ENCODE measurements around the gene BMPR1B.

Gene BMPR1B

GRCh38 chr4:94909645-94910044 lies 151.9 kb downstream of the BMPR1B start:
- DNase-seq (ENCODE audit: low read depth in 2 of 3, low spot score in 1 of 3), result no peak

GRCh38 chr4:94911106-94911505 lies 153.4 kb downstream of the BMPR1B start:
- DNase-seq (ENCODE audit: low read depth in 2 of 3, low spot score in 1 of 3), result no peak

DNA sequence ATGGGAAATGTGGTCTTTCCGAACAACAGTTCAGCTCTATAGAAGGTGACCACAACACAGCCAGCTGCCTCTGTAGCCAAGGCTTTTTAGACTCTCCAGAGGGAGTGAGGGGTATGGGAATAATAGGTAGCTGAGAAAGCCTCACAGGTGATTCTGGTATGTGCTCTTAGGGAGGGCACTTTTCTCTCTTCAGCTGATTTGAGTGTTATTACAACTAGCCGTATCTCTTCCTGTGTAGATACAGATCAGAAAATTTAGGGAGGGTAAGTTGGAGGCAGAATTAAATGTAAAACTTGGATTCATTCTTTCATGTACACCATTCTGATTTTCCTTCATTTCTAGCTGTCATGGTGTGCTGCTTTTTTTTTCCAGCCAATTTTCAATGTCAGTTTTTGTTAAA lies 154.9 kb downstream of the BMPR1B start:
- no peak for DNase-seq (ENCODE audit: low read depth in 2 of 3, low spot score in 1 of 3)

DNA sequence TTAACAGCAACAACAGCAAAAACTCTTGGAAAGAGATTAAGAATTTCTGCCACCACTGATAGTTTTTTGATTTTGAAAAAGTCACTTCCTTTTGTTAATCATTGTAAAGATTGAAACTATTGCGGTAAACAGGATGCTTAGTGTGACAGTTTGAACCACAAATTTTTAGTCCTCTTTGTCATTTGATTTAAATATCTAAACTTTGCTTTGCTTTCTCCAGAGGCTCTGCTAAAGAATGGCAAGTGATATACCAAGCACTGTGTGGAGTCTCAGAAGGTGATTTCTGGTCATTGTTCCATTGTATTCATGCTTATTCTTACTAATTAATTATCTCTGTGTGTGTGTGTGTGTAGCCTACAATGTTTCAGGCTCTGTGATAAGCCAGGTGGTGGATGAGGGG lies 155.6 kb downstream of the BMPR1B start:
- DNase-seq (ENCODE audit: low read depth in 2 of 3, low spot score in 1 of 3), result no peak

DNA sequence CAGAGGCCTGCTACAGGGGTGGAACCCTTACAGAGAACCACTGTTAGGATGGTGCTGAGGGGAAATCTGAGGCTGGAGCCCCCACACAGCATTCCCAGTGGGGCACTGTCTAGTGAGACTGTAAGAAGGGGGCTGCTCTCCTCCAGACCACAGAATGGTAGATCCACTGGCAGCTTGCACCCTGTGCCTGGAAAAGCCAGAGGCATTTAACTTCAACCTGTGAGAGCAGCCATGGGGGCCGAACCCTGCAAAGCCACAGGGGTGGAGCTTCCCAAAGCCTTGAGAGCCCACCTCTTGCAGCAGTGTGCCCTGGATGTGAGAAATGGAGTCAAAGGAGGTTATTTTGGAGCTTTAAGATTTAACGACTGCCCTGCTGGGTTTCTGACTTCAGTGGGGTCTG lies 159.4 kb downstream of the BMPR1B start:
- no peak for DNase-seq (ENCODE audit: low read depth in 2 of 3, low spot score in 1 of 3)

DNA sequence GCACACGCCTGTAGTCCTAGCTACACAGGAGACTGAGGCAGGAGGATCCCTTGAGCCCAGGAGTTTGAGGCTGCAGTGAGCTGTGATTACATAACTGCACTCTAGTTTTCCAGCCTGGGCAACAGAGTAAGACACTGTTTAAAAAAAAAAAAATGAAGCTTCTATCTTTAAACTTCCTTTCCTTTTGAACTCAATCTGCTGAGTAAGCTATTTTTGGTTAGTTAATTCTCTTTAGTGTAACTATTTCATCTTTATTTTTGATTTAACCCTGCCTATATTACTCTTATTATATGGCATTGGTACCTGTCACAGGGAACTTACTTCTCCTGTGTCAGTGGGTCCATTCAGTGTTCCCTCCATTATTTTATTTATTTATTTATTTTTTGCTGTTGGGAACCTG lies 160.8 kb downstream of the BMPR1B start:
- DNase-seq (ENCODE audit: low read depth in 2 of 3, low spot score in 1 of 3), result no peak

- DNase-seq (ENCODE audit: low read depth in 2 of 3, low spot score in 1 of 3), result no peak
These were observed 162.6 kb downstream of the BMPR1B start for GRCh38 chr4:94920369-94920768.

DNA sequence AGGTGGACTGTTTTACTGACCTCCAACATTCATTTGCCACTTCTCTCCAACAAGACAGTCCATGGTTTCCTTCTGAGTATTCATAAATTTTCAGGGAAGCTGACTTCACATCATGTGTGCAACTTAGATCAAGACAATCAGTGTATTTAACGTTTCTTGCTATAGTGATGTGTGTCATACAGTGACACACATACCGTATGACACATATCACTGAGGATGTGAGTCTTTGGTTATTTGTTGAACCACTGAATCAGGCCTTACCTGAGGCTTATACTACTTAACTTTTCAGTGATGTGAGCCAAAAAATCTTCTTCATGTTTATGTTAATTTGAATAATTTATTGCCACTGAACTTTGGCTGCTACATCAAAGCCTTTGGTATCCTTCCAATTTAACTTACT lies 166.8 kb downstream of the BMPR1B start:
- no peak for DNase-seq (ENCODE audit: low read depth in 2 of 3, low spot score in 1 of 3)

DNA sequence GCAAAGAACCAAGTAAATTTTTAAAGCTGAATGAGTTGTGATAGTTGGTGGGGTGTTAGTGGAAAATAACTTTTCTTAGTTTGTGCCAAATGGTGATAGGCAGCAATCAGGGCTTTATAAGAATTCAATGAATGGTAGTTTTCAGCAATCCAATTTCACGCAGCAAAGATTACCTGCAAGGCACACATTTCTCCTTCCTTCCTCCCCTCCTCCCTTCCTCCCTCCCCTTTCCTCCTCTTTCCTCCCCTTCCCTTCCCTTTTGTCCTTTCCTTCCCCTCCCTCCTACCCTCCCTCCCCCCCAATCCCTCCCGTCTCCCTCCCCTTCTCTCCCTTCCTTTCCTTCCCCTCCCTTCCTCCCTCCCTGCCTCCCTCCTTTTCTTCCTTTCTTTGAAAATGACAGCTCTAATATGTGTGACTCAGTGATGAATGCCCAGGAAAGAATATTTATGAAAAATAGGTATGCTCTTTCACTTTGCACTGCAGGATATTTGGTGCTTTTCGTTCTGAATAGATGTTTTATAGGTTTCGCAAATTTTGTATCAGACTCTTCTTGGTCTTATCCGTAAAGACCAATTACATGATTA lies 168.1 kb downstream of the BMPR1B start:
- DNase-seq (ENCODE audit: low read depth in 2 of 3, low spot score in 1 of 3), result no peak

GRCh38 chr4:94926936-94927335 lies 169.2 kb downstream of the BMPR1B start:
- no peak for DNase-seq (ENCODE audit: low read depth in 2 of 3, low spot score in 1 of 3)

GRCh38 chr4:94927696-94928095 lies 169.9 kb downstream of the BMPR1B start:
- DNase-seq (ENCODE audit: low read depth in 2 of 3, low spot score in 1 of 3), result no peak

DNA sequence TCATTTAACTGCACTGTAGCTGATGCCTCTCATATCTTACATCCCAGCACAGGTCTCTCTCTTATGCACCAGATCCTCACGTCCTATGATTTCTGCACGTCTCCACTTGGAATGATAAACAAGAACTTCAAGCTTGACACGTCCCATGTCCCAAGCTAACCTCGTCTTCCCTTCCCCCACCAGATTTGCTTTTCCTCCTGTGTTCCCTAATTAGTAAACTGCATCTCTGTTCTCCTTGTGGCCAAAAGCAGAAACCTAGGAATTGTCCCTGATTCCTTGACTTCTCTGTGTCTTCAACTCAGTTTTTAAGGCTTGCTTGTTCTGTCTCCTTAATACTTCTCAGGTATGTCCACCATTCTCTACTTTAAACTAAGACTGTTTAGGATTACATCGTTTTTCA lies 171.9 kb downstream of the BMPR1B start:
- no peak for DNase-seq (ENCODE audit: low read depth in 2 of 3, low spot score in 1 of 3)

GRCh38 chr4:94931626-94932025 lies 173.9 kb downstream of the BMPR1B start:
- no peak for DNase-seq (ENCODE audit: low read depth in 2 of 3, low spot score in 1 of 3)

DNA sequence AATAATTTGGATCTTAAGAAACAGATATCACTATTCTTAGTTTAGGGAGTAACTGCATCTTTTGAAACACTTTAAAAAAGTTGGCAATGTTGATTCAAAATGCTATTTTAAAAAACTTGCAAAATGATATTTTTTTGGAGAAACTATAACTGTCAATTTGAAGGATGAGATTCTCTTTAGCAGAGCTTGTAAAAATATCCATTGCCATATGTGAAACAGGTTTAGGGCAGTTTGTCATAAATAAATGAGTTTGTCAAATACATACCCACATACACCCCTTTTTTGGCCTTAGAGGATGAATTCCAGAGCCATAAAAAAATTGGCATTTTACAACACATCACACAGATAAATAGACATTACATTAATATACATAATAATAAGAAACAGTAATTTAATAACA lies 174.6 kb downstream of the BMPR1B start:
- DNase-seq (ENCODE audit: low read depth in 2 of 3, low spot score in 1 of 3), result no peak

- no peak for DNase-seq (ENCODE audit: low read depth in 2 of 3, low spot score in 1 of 3)
These were observed 176.0 kb downstream of the BMPR1B start for GRCh38 chr4:94933799-94934198.

- no peak for DNase-seq (ENCODE audit: low read depth in 2 of 3, low spot score in 1 of 3)
These were observed 176.4 kb downstream of the BMPR1B start for GRCh38 chr4:94934201-94934600.

GRCh38 chr4:94934864-94935263 lies 177.1 kb downstream of the BMPR1B start:
- DNase-seq (ENCODE audit: low read depth in 2 of 3, low spot score in 1 of 3), result no peak

DNA sequence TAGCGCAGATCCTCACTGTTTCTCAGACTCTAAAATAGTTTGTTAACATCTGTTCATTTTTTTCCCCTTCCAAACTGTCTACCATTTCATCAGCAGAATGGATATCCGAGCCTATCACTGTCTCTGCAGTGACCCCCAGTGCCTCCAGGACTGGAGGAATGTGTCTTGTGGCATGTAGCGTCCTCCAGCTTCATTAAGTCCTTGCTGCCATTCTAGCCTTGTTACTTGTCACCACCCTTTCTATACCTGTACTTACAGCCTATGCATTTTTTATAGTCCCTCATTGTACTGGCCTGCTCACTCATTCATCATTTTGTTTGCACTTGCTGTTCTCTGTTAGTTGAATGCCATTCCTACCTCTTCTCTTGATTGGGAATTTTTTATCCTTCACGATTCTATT lies 179.1 kb downstream of the BMPR1B start:
- DNase-seq (ENCODE audit: low read depth in 2 of 3, low spot score in 1 of 3), result no peak

- no peak for DNase-seq (ENCODE audit: low read depth in 2 of 3, low spot score in 1 of 3)
These were observed 182.2 kb downstream of the BMPR1B start for GRCh38 chr4:94939791-94940519.

DNA sequence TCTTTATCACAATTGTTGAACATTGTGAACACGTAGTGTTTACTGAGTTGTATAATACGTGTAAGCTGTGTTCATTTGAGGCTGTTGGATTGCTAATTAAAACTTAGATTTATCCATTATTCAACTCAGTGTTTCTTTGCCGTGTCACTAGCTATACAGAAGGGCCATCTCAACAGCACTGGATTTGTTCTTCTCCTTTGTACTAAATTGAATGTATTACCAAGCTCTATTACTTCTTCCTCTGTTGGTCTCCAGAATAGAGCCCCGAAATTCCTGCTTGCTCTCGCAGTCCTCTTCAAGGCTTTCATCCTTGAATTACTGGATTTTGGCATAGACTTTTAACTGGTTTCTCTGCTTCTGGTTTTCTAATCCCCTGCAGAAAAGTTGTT lies 182.8 kb downstream of the BMPR1B start:
- no peak for DNase-seq (ENCODE audit: low read depth in 2 of 3, low spot score in 1 of 3)

- no peak for DNase-seq (ENCODE audit: low read depth in 2 of 3, low spot score in 1 of 3)
These were observed 184.0 kb downstream of the BMPR1B start for GRCh38 chr4:94941706-94942105.

DNA sequence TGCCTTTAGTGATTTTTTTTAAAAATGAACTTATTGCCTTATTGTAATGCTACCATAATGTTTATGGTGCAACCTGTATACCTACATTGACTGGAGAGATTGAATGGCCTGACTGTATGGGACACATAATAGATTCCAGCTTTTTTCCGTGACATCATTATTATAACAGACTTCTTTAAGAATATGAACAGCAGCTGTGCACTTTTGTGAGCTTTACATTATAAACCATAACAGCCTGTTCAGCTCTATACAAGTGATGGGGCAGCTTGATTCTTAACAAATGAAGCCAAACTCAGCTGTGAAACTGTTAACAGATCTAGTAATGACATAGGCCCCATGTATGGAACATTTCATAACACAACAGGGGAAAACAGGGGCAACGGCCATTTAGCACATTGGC lies 187.0 kb downstream of the BMPR1B start:
- no peak for DNase-seq (ENCODE audit: low read depth in 2 of 3, low spot score in 1 of 3)

- DNase-seq (ENCODE audit: low read depth in 2 of 3, low spot score in 1 of 3), result no peak
These were observed 189.9 kb downstream of the BMPR1B start for GRCh38 chr4:94947681-94948108.

Data from stimulated activated CD4-positive, alpha-beta T cell treated with anti-CD3 and anti-CD28 coated beads, Interleukin-12 subunit alpha, Interleukin-12 subunit beta, amount 100 ng/mL, for 48 hours (primary cell).